Right atrium auricular region (tissue), 2 donors: ENCODE results near the gene GPD1L. TPM values are rescaled to one million over a fixed set of nuclear protein-coding genes. Genes with fewer than 3 reads are reported as not detected.
"Not testable (repeated sequence)": the region's sequence is repeated elsewhere in the genome, so short reads cannot be mapped to it uniquely, and the experiment has no call there.

Experiments used
- DNase-seq: peaks from one replicate; pipeline ENCODE4 v3.0.0-alpha.2; 2019; ENCODE audit warnings: low spot score
- H3K27ac ChIP-seq, 2 donors: fragments of 200-600 bp; sonication (generic); 1 replicate in 1 of 2; 2 replicates in 1 of 2; pipeline ENCODE4 v1.5.1; 2016 to 2019
- H3K27me3 ChIP-seq, 2 donors: fragments of 200-600 bp; sonication (generic); one replicate each; pipeline versions ENCODE4 v1.5.1 to v1.6.0; 2017 to 2019
- H3K36me3 ChIP-seq: fragments of 200-600 bp; sonication (generic); one replicate; pipeline ENCODE4 v1.5.1; 2016
- H3K4me1 ChIP-seq, 2 donors: fragments of 200-600 bp; sonication (generic); one replicate each; pipeline versions ENCODE4 v1.5.1 to v1.6.0; 2017 to 2019
- H3K4me3 ChIP-seq, 2 donors: fragments of 200-600 bp; sonication (generic); 1 replicate in 1 of 2; 2 replicates in 1 of 2; pipeline ENCODE4 v1.5.1; 2017 to 2019; ENCODE audit warnings: mild to moderate bottlenecking in 1 of 2, moderate library complexity in 1 of 2
- H3K9me3 ChIP-seq, 2 donors: fragments of 200-600 bp; sonication (generic); one replicate each; pipeline ENCODE4 v1.5.1; 2019
- CTCF ChIP-seq, 2 donors: fragments of 200-600 bp; sonication (generic); IDR thresholded peaks; one replicate each; pipeline ENCODE4 v1.5.1; 2019; ENCODE audit warnings: antibody characterized with exemption in 2 of 2
- total RNA-seq, 2 donors: library from RNA; depleted of rRNA; stranded (reverse); fragments of >200 nt; gene quantifications; one replicate each; pipeline ENCODE4 v1.1.0, GENCODE V29; 2016

Gene GPD1L
- total RNA-seq, 2 donors from 2014 or later = 194 to 275 TPM

- no peaks in the 10 kb centered on the region for H3K36me3 ChIP-seq
- DNase-seq = no peak
- H3K27me3 ChIP-seq = no peaks in the 10 kb centered on the region
- no peak for TF ChIP-seq CTCF (IDR thresholded peaks at IDR 0.05)
- peak overlapping the region; percentile 81 to 95 for H3K27ac ChIP-seq
- H3K4me1 ChIP-seq = peaks cover 0 to 55% of the 10 kb centered on the region in 2 donors
- peak overlapping the region; percentile 84 to 95 for H3K4me3 ChIP-seq
- H3K9me3 ChIP-seq = peaks cover 0 to 14% of the 10 kb centered on the region in 2 donors
These were observed 526 bp downstream of the GPD1L start for GRCh38 chr3:32106929-32107362.

GRCh38 chr3:32108224-32108623 lies 1.8 kb downstream of the GPD1L start:
- not testable (repeated sequence) for H3K36me3 ChIP-seq, H3K9me3 ChIP-seq, H3K27me3 ChIP-seq, DNase-seq
- Histone ChIP-seq H3K27ac (peak overlapping the region in 1 of 2 donors; percentile 95), H3K4me3 (peak overlapping the region; percentile 84 to 95), H3K4me1 (peaks cover 0 to 61% of the 10 kb centered on the region in 2 donors)

- Histone ChIP-seq H3K27ac (peak overlapping the region; percentile 72 to 74), H3K27me3 (no peaks in the 10 kb centered on the region), H3K9me3 (no peaks in the 10 kb centered on the region), H3K36me3 (no peaks in the 10 kb centered on the region), H3K4me3 (no peak overlapping the region), H3K4me1 (peaks cover 0 to 69% of the 10 kb centered on the region in 2 donors)
- DNase-seq = peak; percentile 86
- TF ChIP-seq CTCF (IDR thresholded peaks at IDR 0.05) = no peak
These were observed 2.8 kb downstream of the GPD1L start for GRCh38 chr3:32109256-32109655.

- no peaks in the 10 kb centered on the region for H3K9me3 ChIP-seq
- no peak for DNase-seq
- H3K4me3 ChIP-seq = no peak overlapping the region
- no peaks in the 10 kb centered on the region for H3K27me3 ChIP-seq
- TF ChIP-seq CTCF (IDR thresholded peaks at IDR 0.05) = no peak
- H3K36me3 ChIP-seq = no peaks in the 10 kb centered on the region
- H3K27ac ChIP-seq = peak overlapping the region; percentile 72 to 74
- H3K4me1 ChIP-seq = peaks cover 0 to 69% of the 10 kb centered on the region in 2 donors
These were observed 3.9 kb downstream of the GPD1L start for GRCh38 chr3:32110233-32110760.

- Histone ChIP-seq H3K4me3 (no peak overlapping the region), H3K9me3 (no peaks in the 10 kb centered on the region), H3K36me3 (no peaks in the 10 kb centered on the region), H3K27ac (peak overlapping the region; percentile 72 to 74), H3K27me3 (no peaks in the 10 kb centered on the region), H3K4me1 (peaks cover 0 to 65% of the 10 kb centered on the region in 2 donors)
- no peak for TF ChIP-seq CTCF (IDR thresholded peaks at IDR 0.05)
- DNase-seq = no peak
These were observed 5.1 kb downstream of the GPD1L start for GRCh38 chr3:32111560-32111959.

GRCh38 chr3:32113566-32113965 lies 7.1 kb downstream of the GPD1L start:
- DNase-seq = no peak
- Histone ChIP-seq H3K4me1 (peaks cover 0 to 58% of the 10 kb centered on the region in 2 donors), H3K27ac (peak overlapping the region in 1 of 2 donors; percentile 8), H3K27me3 (no peaks in the 10 kb centered on the region), H3K36me3 (no peaks in the 10 kb centered on the region), H3K4me3 (no peak overlapping the region), H3K9me3 (no peaks in the 10 kb centered on the region)
- no peak for TF ChIP-seq CTCF (IDR thresholded peaks at IDR 0.05)
